ENCODE data around the gene ABCA1. TPM values are rescaled to one million over a fixed set of nuclear protein-coding genes. Genes with fewer than 3 reads are reported as not detected.

The ABCA1 gene
- total RNA-seq, 2 experiments from 2014 or later, result 14.1 to 16.9 TPM

- no peak overlapping the region for H3K27ac Mint-ChIP-seq
- H3K4me3 Mint-ChIP-seq, result no peak overlapping the region
- ATAC-seq (ENCODE audit: poor library complexity) (no peak), DNase-seq (no peak)
- no peaks in the 10 kb centered on the region for H3K9me3 ChIP-seq (ENCODE audit: control insufficient read depth in 1 of 2, insufficient read depth in 1 of 2, low read length in 2 of 2)
- H3K4me1 Mint-ChIP-seq (ENCODE audit: low read depth), result peaks cover 19% of the 10 kb centered on the region
- CTCF ChIA-PET, result no interaction called here
- peaks cover 6% of the 10 kb centered on the region for H3K4me1 ChIP-seq (ENCODE audit: insufficient read depth, low read length)
- H3K36me3 Mint-ChIP-seq (ENCODE audit: low read depth), result peaks cover 17% of the 10 kb centered on the region
- no peak overlapping the region for H3K4me3 ChIP-seq (ENCODE audit: low read length)
- no peaks in the 10 kb centered on the region for H3K36me3 ChIP-seq (ENCODE audit: insufficient read depth, low read length)
- no peaks in the 10 kb centered on the region for H3K27me3 ChIP-seq (ENCODE audit: control insufficient read depth in 1 of 2, insufficient read depth in 2 of 2, low read length in 2 of 2)
- TF ChIP-seq CTCF (IDR thresholded peaks at IDR 0.05), result no peak
- H3K9me3 Mint-ChIP-seq, result no peaks in the 10 kb centered on the region
- no peaks in the 10 kb centered on the region for H3K27me3 Mint-ChIP-seq
- POLR2A ChIA-PET, result no interaction called here
- intact Hi-C loops (cut with DNase I, micrococcal nuclease), result no loop called here
- no peak overlapping the region for H3K27ac ChIP-seq (ENCODE audit: low read depth in 1 of 2, low read length in 2 of 2)
Measured at GRCh38 chr9:104895572-104895971, 32.4 kb downstream of the ABCA1 start.

DNA sequence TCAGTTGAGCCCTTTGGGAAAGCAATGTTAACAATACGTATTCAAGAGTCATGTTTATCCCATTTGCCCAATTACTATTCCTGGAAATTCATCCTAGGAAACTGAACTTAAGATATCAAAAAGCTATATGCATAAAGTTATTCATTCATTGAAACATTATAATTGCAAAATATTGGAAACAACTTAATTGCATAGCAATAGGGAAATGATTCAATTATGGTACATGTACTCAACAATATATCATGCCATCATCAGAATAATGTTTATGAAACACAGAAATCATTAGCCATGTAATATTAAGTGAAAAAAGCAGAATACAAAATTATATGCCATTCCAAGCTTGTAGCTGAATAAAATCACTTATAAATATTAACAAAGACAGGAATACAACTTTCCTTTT, 35.3 kb downstream of the ABCA1 start:
- no peak overlapping the region for H3K4me3 Mint-ChIP-seq
- no peak for TF ChIP-seq CTCF (IDR thresholded peaks at IDR 0.05)
- intact Hi-C loops (cut with DNase I, micrococcal nuclease), result no loop called here
- DNase-seq (no peak), ATAC-seq (ENCODE audit: poor library complexity) (no peak)
- no peaks in the 10 kb centered on the region for H3K27me3 Mint-ChIP-seq
- Histone ChIP-seq H3K27me3 (ENCODE audit: control insufficient read depth in 1 of 2, insufficient read depth in 2 of 2, low read length in 2 of 2) (no peaks in the 10 kb centered on the region), H3K27ac (ENCODE audit: low read depth in 1 of 2, low read length in 2 of 2) (no peak overlapping the region), H3K4me1 (ENCODE audit: insufficient read depth, low read length) (no peaks in the 10 kb centered on the region), H3K36me3 (ENCODE audit: insufficient read depth, low read length) (peaks cover 5% of the 10 kb centered on the region), H3K4me3 (ENCODE audit: low read length) (no peak overlapping the region), H3K9me3 (ENCODE audit: control insufficient read depth in 1 of 2, insufficient read depth in 1 of 2, low read length in 2 of 2) (no peaks in the 10 kb centered on the region)
- no peak overlapping the region for H3K27ac Mint-ChIP-seq
- CTCF ChIA-PET, result interaction anchor here (1.0 kb wide), 1 partner anchor 57 kb away, joined by 3 read pairs; no protein-coding TSS in a partner anchor
- peaks cover 17% of the 10 kb centered on the region for H3K36me3 Mint-ChIP-seq (ENCODE audit: low read depth)
- H3K9me3 Mint-ChIP-seq, result no peaks in the 10 kb centered on the region
- H3K4me1 Mint-ChIP-seq (ENCODE audit: low read depth), result peaks cover 9% of the 10 kb centered on the region
- POLR2A ChIA-PET, result no interaction called here

DNA sequence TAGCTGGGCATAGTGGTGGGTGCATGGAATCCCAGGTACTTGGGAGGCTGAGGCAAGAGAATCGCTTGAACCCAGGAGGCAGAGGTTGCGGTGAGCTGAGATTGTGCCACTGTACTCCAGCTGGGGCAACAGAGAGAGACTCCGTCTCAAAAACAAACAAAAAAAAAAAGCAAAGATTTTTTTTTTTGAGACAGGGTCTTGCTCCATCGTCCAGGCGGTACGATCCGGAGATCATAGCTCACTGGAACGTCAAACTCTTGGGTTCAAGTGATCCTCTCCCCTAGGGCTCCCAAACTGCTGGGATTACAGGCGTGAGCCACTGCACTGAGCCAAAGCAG, 37.6 kb downstream of the ABCA1 start:
- no peak for DNase-seq
- CTCF ChIA-PET, result no interaction called here
- H3K4me3 Mint-ChIP-seq, result no peak overlapping the region
- POLR2A ChIA-PET, result no interaction called here
- peaks cover 9% of the 10 kb centered on the region for H3K4me1 Mint-ChIP-seq (ENCODE audit: low read depth)
- Histone ChIP-seq H3K27ac (ENCODE audit: low read depth in 1 of 2, low read length in 2 of 2) (no peak overlapping the region), H3K36me3 (ENCODE audit: insufficient read depth, low read length) (peaks cover 5% of the 10 kb centered on the region), H3K4me1 (ENCODE audit: insufficient read depth, low read length) (no peaks in the 10 kb centered on the region), H3K4me3 (ENCODE audit: low read length) (no peak overlapping the region), H3K27me3 (ENCODE audit: control insufficient read depth in 1 of 2, insufficient read depth in 2 of 2, low read length in 2 of 2) (no peaks in the 10 kb centered on the region), H3K9me3 (ENCODE audit: control insufficient read depth in 1 of 2, insufficient read depth in 1 of 2, low read length in 2 of 2) (no peaks in the 10 kb centered on the region)
- no peaks in the 10 kb centered on the region for H3K9me3 Mint-ChIP-seq
- H3K27me3 Mint-ChIP-seq, result no peaks in the 10 kb centered on the region
- H3K36me3 Mint-ChIP-seq (ENCODE audit: low read depth), result peaks cover 36% of the 10 kb centered on the region
- ATAC-seq (ENCODE audit: poor library complexity), result no peak
- no peak for TF ChIP-seq CTCF (IDR thresholded peaks at IDR 0.05)
- intact Hi-C loops (cut with DNase I, micrococcal nuclease), result no loop called here
- no peak overlapping the region for H3K27ac Mint-ChIP-seq
